Nephron (organoid): ENCODE results near the gene OR6T1.

Source experiments
- H3K27ac Mint-ChIP-seq, 3 experiments: 2 replicates each; pipeline ENCODE4 v1.8.0; 2020; ENCODE audit warnings: mixed read lengths in 3 of 3, mild to moderate bottlenecking in 2 of 3, moderate library complexity in 1 of 3
- H3K27me3 Mint-ChIP-seq: 2 replicates; pipeline ENCODE4 v1.8.0; 2021; ENCODE audit warnings: low read depth, mild to moderate bottlenecking, moderate library complexity, mixed read lengths
- H3K36me3 Mint-ChIP-seq: 2 replicates; pipeline ENCODE4 v1.8.0; 2020; ENCODE audit warnings: low read depth, mixed read lengths
- H3K4me1 Mint-ChIP-seq: 2 replicates; pipeline ENCODE4 v1.8.0; 2020; ENCODE audit warnings: mixed read lengths
- H3K4me3 Mint-ChIP-seq, 3 experiments: 2 replicates each; pipeline ENCODE4 v1.8.0; 2020; ENCODE audit warnings: mild to moderate bottlenecking in 3 of 3, mixed read lengths in 3 of 3, moderate library complexity in 2 of 3
- H3K9me3 Mint-ChIP-seq: 2 replicates; pipeline ENCODE4 v1.8.0; 2020; ENCODE audit warnings: mixed read lengths
- CTCF ChIP-seq, 3 experiments: fragments of 200-600 bp; sonication (generic); IDR thresholded peaks; one replicate each; pipeline ENCODE4 v1.5.0; 2021; ENCODE audit warnings: antibody characterized with exemption in 3 of 3; ENCODE audit not compliant: unreplicated experiment in 3 of 3

OR6T1 gene

GRCh38 chr11:123905826-123906225 lies 37.8 kb downstream of the OR6T1 start:
- no peak for TF ChIP-seq CTCF (IDR thresholded peaks at IDR 0.05; ENCODE audit: unreplicated experiment in 3 of 3)
- no peaks in the 10 kb centered on the region for H3K9me3 Mint-ChIP-seq
- no peaks in the 10 kb centered on the region for H3K27me3 Mint-ChIP-seq
- H3K27ac Mint-ChIP-seq, result no peak overlapping the region
- peaks cover 5% of the 10 kb centered on the region for H3K4me1 Mint-ChIP-seq
- H3K36me3 Mint-ChIP-seq, result no peaks in the 10 kb centered on the region
- H3K4me3 Mint-ChIP-seq, result no peak overlapping the region

GRCh38 chr11:123904932-123905331 lies 38.7 kb downstream of the OR6T1 start:
- no peaks in the 10 kb centered on the region for H3K27me3 Mint-ChIP-seq
- TF ChIP-seq CTCF (IDR thresholded peaks at IDR 0.05; ENCODE audit: unreplicated experiment in 3 of 3), result no peak
- H3K4me3 Mint-ChIP-seq, result no peak overlapping the region
- H3K9me3 Mint-ChIP-seq, result no peaks in the 10 kb centered on the region
- H3K36me3 Mint-ChIP-seq, result no peaks in the 10 kb centered on the region
- H3K4me1 Mint-ChIP-seq, result peaks cover 5% of the 10 kb centered on the region
- no peak overlapping the region for H3K27ac Mint-ChIP-seq

- Mint-ChIP-seq H3K4me1 (peaks cover 5% of the 10 kb centered on the region), H3K36me3 (no peaks in the 10 kb centered on the region), H3K9me3 (no peaks in the 10 kb centered on the region), H3K27me3 (no peaks in the 10 kb centered on the region), H3K4me3 (no peak overlapping the region), H3K27ac (no peak overlapping the region)
- TF ChIP-seq CTCF (IDR thresholded peaks at IDR 0.05; ENCODE audit: unreplicated experiment in 3 of 3), result no peak
Observed at GRCh38 chr11:123903932-123904331, 39.7 kb downstream of the OR6T1 start.

GRCh38 chr11:123901867-123902266 lies 41.8 kb downstream of the OR6T1 start, which contains the start of gene OR8D4:
TSS of gene OR8D4 (plus strand) at chr11:123902167. CDS start at chr11:123906432, 4,265 bp downstream.
- H3K27ac Mint-ChIP-seq, result no peak within 1 kb of the TSS

GRCh38 chr11:123899792-123900191 lies 43.8 kb downstream of the OR6T1 start:
- TF ChIP-seq CTCF (IDR thresholded peaks at IDR 0.05; ENCODE audit: unreplicated experiment in 3 of 3), result no peak
- no peak overlapping the region for H3K4me3 Mint-ChIP-seq
- H3K4me1 Mint-ChIP-seq, result no peaks in the 10 kb centered on the region
- no peak overlapping the region for H3K27ac Mint-ChIP-seq
- H3K36me3 Mint-ChIP-seq, result no peaks in the 10 kb centered on the region
- no peaks in the 10 kb centered on the region for H3K27me3 Mint-ChIP-seq
- no peaks in the 10 kb centered on the region for H3K9me3 Mint-ChIP-seq

More at GRCh38 chr11:123901867-123902266, 41.8 kb downstream of the OR6T1 start, which contains the start of gene OR8D4:
- H3K36me3 Mint-ChIP-seq, result no peaks in the 10 kb centered on the region
- no peaks in the 10 kb centered on the region for H3K4me1 Mint-ChIP-seq
- TF ChIP-seq CTCF (IDR thresholded peaks at IDR 0.05; ENCODE audit: unreplicated experiment in 3 of 3), result no peak
- no peaks in the 10 kb centered on the region for H3K27me3 Mint-ChIP-seq
- no peaks in the 10 kb centered on the region for H3K9me3 Mint-ChIP-seq
- no peak within 1 kb of the TSS for H3K4me3 Mint-ChIP-seq
